Measurements from ENCODE around the gene RTN1.

Gene RTN1

GRCh38 chr14:59849411-59850130, 21.0 kb downstream of the RTN1 start:
- TF ChIP-seq, protein P1, sequence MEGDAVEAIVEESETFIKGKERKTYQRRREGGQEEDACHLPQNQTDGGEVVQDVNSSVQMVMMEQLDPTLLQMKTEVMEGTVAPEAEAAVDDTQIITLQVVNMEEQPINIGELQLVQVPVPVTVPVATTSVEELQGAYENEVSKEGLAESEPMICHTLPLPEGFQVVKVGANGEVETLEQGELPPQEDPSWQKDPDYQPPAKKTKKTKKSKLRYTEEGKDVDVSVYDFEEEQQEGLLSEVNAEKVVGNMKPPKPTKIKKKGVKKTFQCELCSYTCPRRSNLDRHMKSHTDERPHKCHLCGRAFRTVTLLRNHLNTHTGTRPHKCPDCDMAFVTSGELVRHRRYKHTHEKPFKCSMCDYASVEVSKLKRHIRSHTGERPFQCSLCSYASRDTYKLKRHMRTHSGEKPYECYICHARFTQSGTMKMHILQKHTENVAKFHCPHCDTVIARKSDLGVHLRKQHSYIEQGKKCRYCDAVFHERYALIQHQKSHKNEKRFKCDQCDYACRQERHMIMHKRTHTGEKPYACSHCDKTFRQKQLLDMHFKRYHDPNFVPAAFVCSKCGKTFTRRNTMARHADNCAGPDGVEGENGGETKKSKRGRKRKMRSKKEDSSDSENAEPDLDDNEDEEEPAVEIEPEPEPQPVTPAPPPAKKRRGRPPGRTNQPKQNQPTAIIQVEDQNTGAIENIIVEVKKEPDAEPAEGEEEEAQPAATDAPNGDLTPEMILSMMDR (conservative IDR thresholded peaks at IDR 0.05; ENCODE audit: low read depth, low read length): no peak
- DNase-seq (ENCODE audit: low read depth): no peak
- no peak overlapping the region for H3K4me3 ChIP-seq (ENCODE audit: low read length)

GRCh38 chr14:59848671-59849070, 21.9 kb downstream of the RTN1 start:
- H3K4me3 ChIP-seq (ENCODE audit: low read length): no peak overlapping the region
- TF ChIP-seq, protein P1 (conservative IDR thresholded peaks at IDR 0.05; ENCODE audit: low read depth, low read length): no peak
- DNase-seq (ENCODE audit: low read depth): no peak

GRCh38 chr14:59847711-59848110, 22.9 kb downstream of the RTN1 start:
- no peak for DNase-seq (ENCODE audit: low read depth)
- TF ChIP-seq, protein P1 (conservative IDR thresholded peaks at IDR 0.05; ENCODE audit: low read depth, low read length): no peak
- H3K4me3 ChIP-seq (ENCODE audit: low read length): no peak overlapping the region

- no peak overlapping the region for H3K4me3 ChIP-seq (ENCODE audit: low read length)
- TF ChIP-seq, protein P1 (conservative IDR thresholded peaks at IDR 0.05; ENCODE audit: low read depth, low read length): no peak
- no peak for DNase-seq (ENCODE audit: low read depth)
Measured at GRCh38 chr14:59846595-59846994, 24.0 kb downstream of the RTN1 start.

DNA sequence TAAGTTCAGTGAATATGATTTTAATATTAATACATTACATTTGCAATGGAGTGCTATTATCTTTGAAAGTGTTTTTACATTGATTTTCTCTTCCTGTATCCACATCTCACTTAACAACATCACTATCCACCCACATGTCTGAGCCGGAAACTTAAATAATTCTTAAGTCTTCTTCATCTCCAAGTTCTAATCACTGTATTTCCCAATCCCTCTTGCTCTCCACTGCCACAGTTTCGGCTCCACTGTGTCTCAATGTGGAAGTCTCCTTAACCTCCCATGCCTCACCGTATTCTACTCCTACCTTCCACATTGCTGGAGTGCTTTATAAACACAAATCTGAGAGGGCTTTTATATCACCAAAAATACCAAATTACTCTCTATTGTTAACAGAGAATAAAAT, 25.3 kb downstream of the RTN1 start:
- no peak for DNase-seq (ENCODE audit: low read depth)
- H3K4me3 ChIP-seq (ENCODE audit: low read length): no peak overlapping the region
- TF ChIP-seq, protein P1 (conservative IDR thresholded peaks at IDR 0.05; ENCODE audit: low read depth, low read length): no peak

GRCh38 chr14:59844186-59844812, 26.3 kb downstream of the RTN1 start:
- no peak overlapping the region for H3K4me3 ChIP-seq (ENCODE audit: low read length)
- TF ChIP-seq, protein P1 (conservative IDR thresholded peaks at IDR 0.05; ENCODE audit: low read depth, low read length): no peak
- DNase-seq (ENCODE audit: low read depth): no peak

DNA sequence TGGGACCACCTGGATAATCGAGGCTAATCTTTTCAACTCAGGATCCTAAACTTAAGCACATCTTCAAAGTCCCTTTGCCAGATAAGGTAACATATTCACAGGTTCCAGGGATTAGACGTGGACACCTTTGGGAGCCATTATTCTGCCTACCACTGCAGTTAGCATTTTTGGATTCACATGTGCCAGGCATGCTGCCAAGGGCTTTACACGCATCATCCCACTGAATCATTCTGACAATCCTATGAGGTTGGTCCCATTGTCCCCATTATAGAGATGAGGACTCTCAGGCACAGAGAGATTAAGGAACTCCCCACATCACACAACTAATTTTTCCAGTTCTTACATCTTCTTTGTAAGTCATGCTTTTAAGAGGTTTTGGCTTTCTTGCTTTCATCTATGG, 34.5 kb downstream of the RTN1 start:
- TF ChIP-seq, protein P1 (conservative IDR thresholded peaks at IDR 0.05; ENCODE audit: low read depth, low read length): no peak
- no peak overlapping the region for H3K4me3 ChIP-seq (ENCODE audit: low read length)
- DNase-seq (ENCODE audit: low read depth): no peak
